ENCODE measurements around the gene LYZL6.

DNA sequence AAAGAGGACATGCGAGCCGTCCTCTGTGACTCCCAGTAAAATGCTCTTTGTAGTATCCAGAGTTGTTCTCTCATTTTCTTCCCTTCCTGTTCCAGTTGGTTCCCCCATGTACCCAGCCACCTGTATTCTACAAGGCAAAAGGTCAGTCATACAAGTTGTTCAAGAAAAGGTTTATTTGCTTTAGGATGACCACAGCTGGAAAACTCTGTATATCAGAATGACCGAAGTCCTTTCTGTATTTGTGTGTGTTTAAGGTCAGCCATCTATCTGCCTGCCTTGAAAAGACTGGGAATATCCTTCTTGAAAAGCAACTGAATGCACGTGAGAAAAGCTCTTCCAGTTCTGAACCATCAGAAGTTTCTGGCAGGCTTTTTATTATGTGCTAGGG is 29.4 kb upstream of the LYZL6 start:
- no peak for TF ChIP-seq MAX (IDR thresholded peaks at IDR 0.05; ENCODE audit: low read depth, low read length)
- TF ChIP-seq, protein P1, sequence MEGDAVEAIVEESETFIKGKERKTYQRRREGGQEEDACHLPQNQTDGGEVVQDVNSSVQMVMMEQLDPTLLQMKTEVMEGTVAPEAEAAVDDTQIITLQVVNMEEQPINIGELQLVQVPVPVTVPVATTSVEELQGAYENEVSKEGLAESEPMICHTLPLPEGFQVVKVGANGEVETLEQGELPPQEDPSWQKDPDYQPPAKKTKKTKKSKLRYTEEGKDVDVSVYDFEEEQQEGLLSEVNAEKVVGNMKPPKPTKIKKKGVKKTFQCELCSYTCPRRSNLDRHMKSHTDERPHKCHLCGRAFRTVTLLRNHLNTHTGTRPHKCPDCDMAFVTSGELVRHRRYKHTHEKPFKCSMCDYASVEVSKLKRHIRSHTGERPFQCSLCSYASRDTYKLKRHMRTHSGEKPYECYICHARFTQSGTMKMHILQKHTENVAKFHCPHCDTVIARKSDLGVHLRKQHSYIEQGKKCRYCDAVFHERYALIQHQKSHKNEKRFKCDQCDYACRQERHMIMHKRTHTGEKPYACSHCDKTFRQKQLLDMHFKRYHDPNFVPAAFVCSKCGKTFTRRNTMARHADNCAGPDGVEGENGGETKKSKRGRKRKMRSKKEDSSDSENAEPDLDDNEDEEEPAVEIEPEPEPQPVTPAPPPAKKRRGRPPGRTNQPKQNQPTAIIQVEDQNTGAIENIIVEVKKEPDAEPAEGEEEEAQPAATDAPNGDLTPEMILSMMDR (IDR thresholded peaks at IDR 0.05; ENCODE audit: low read depth, low read length), result no peak
